Dermis blood vessel endothelial cell (primary cell): ENCODE measurements around the gene PARG. TPM values are rescaled to one million over a fixed set of nuclear protein-coding genes. Genes with fewer than 3 reads are reported as not detected.
"Not testable (repeated sequence)": the region's sequence is repeated elsewhere in the genome, so short reads cannot be mapped to it uniquely, and the experiment has no call there.

Experiments
- DNase-seq: peaks from one replicate; pipeline ENCODE4 v3.0.0; 2010
- total RNA-seq: library from RNA; depleted of rRNA; stranded (reverse); fragments of >200 nt; gene quantifications from 2 replicates; pipeline ENCODE4 v1.2.3, GENCODE V29; 2014

The PARG gene
- total RNA-seq = 29.8 and 31.1 TPM in 2 replicates

DNA sequence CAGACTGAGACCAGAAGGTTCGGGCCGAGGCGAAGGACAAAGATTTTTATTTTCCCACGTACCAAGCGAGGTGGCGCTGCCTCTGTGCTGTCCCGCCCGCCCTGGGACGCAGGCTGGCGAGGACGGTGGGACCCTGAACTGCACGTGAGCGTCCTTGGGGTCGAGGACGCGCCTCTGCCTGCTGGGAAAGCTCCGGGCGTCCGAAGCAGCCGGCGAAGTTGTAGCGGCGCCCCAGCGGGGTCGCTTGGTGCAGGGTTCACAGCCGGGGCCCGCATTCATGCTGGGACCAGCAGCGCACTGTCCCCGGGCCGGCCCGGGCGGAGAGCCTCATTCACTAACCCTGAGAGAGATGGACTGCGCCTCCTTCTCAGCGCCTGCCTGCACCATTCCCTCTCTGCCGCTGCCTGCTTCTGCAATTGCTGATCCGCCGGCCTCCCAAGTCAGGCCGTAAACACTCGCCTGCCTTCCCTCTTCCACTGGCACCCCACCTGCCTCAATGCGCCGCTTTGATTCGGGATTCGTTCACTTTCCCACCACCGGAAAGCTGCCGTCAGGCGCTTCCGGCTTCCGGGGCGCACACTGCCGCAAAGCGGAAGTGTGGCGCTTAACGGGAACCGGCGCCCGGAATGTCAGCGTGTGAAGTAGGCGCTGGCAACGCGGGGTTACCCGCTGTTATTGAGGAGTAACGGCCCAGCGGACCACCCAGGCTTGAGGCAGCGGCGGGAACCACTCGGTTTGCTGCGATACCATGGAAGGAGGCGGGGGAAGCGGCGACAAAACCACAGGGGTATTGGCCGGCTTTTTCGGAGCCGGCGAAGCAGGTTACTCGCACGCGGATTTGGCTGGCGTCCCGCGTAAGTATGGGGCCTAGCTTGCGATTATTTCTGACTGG, at the start of gene PARG, which contains the start of gene TIMM23B:
Gene PARG, minus strand, starts transcription at position 581 of the 892 bp plus-strand sequence. Its CDS starts 302 bp downstream, at position 279.
Gene TIMM23B, plus strand, starts transcription at position 607 of the 892 bp plus-strand sequence. Its CDS starts 142 bp downstream, at position 749.
- DNase-seq = peak; percentile 81

DNA sequence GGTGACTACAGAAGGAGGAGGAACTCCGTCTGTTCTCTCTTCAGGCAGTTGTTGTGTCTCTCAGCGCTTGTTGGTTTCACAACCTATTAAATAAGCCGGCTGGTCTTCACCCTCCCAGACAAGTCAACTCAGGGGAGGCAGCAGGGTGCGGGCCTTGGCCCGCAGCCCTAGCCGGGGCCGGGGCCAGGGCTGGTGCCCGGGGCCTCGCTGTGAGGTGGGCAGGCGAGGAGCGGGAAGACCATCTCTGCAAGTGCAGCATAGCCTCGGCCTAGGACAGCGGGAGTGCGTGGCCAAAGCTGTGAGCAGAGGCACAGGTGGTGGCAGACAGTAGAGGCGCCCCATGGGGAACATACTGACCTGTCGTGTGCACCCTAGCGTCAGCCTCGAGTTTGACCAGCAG, 46.5 kb upstream of the PARG start, which contains the start of gene AGAP6:
Gene AGAP6, plus strand, starts transcription at position 31 of the 400 bp plus-strand sequence. Its CDS starts 310 bp downstream, at position 341.
- not testable (repeated sequence) for DNase-seq

DNA sequence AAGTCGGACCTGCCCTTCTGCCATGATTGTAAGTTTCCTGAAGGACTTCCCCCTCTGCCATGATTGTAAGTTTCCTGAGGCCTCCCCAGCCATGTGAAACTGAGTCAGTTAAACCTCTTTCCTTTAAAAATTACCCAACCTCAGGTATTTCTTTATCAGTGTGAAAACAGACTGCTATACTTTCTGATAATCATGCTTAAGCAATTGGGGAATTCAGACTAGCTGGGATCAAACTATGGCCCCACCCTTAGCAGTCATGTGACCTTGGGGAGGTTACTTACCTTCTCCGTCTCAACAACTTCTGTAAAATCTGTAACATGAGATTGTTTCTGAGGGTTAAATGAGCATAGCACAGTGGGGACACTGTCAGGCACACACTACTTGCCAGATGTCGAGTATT, 45.4 kb upstream of the PARG start:
- DNase-seq = not testable (repeated sequence)

DNA sequence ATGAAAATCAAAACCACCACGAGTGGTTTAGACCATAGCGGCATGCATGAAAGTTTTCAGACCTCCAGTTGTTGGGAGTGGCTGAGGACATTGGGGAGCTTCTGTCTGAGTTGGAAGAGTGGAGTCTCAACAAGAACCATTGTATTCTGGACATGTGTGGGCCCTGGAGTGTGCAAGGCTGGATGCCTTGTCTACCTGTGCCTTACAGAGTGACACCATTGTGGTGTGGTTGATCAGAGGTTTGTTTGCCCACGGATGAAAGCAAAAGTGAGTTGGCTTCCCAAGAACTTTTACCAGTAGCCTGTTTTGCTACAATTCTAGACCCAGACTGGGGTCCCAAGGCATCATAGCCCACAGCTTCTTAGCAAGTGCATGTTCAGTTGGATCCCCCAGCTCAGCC, 35.9 kb upstream of the PARG start:
- DNase-seq = not testable (repeated sequence)

DNA sequence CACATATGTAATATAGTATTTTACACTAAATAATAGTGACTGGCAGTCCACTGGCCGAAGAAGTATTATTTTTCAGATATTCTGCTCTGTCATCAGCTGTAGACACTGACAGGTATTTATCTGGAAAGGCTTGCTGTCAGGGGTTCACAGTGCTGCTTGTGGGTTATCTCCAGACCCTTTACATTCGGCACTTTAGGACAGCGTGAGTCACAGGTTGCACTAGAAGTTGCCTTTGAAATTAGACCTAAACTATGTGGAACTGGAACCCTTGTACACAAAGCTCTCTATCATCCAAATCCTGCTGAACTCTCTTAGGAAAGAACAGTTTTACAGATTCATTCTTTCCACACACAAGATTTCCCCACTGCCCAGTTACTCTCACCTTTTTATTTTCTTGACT, 30.3 kb upstream of the PARG start:
- not testable (repeated sequence) for DNase-seq

DNA sequence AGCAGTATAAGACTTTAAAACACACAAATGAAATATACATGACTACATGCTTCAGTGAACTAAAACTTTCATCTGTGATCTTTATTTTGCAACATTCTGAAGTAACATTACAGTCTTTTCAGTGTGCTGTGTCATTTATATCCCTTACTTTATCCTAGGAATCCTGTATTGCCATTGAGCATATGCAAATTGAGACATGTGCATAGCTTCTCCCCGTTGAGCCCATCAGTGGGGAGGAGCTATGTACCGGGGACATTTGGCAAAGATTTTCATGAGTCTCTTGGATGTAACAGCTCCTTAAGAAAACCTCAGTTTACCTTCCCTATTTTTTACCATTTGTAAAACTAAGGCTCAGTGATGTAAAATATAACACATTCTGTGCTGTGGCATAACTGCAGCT, 29.6 kb upstream of the PARG start:
- not testable (repeated sequence) for DNase-seq

DNA sequence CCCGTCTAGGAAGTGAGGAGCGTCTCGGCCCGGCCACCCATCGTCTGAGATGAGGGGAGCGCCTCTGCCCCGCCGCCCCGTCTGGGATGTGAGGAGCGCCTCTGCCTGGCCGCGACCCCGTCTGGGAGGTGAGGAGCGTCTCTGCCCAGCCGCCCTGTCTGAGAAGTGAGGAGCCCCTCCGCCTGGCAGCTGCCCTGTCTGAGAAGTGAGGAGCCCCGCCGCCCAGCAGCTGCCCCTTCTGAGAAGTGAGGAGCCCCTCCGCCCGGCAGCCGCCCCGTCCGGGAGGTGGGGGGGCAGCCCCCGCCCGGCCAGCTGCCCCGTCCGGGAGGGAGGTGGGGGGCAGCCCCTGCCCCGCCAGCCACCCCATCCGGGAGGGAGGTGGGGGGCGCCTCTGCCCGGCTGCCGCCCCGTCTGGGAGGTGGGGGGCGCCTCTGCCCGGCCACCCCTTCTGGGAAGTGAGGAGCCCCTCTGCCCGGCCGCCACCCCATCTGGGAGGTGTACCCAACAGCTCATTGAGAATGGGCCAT, 28.6 kb upstream of the PARG start:
- DNase-seq = not testable (repeated sequence)

DNA sequence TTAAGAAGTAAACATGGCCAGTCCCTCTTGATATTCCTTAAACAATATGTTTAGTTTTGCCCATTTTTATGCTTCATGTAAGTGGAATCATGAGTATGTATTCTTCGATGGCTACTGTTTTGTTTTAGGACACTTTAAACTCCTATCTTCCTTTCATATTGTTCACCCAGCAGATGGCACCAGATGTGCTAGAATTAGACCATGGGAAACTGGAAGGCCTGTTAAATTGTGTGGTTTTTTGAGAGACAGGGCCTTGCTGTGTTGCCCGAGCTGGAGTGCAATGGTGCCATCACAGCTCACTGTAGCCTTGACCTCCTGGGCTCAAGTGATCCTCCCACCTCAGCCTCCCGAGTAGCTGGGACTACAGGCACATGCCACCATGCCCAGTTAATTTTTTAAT, 11.3 kb upstream of the PARG start:
- DNase-seq = peak; percentile 13

DNA sequence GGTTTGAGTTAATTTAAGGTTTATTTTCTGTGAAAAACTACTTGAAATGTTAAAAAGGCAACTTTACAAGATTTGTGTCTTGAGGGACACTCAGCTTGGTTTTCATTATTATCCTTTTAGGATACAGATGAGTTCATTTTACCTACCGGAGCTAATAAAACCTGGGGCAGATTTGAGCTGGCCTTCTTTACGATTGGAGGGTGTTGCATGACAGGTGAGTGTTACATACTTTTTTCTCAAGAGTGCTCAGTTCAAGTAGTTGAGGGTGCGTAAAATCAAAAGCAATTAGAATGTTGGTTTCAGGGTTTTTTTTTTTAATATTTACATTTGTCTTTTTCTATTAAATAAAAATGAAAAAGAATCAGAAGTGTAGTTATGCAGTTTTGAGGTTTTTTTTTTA, 10.2 kb upstream of the PARG start:
- not testable (repeated sequence) for DNase-seq

DNA sequence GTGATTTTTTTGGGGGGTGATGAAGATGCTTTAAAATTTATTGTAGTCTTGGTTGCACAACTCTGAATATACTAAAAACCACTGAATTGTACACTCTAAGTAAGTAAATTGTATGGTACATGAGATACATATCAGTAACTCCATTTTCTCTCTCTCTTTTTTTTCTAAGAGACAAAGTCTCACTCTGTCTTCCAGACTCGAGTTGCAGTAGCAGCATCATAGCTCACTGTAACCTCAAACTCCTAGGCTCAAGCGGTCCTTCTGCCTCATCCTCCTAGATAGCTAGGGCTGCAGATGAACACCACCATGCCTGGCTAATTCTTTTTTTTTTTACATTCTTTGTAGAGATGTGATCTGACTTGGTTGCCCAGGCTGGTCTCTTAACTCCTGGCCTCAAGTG, 6.9 kb upstream of the PARG start:
- not testable (repeated sequence) for DNase-seq

DNA sequence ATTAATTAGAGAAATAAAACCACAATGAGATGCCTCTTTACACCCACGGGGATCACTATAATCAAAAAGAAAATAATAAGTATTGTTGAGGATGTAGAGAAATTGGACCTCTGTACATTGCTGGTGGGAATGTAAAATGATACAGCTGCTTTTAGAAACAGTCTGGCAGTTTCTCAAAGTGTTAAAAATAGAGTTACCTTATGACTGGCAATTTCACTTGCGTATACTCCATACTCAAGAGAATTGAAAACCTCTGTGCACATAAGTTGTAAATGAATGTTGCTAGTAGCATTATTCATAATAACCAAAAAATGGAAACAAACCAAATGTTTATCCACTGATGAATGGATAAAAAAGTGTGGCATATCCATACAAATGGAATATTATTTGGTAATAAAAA, 6.3 kb upstream of the PARG start:
- not testable (repeated sequence) for DNase-seq

DNA sequence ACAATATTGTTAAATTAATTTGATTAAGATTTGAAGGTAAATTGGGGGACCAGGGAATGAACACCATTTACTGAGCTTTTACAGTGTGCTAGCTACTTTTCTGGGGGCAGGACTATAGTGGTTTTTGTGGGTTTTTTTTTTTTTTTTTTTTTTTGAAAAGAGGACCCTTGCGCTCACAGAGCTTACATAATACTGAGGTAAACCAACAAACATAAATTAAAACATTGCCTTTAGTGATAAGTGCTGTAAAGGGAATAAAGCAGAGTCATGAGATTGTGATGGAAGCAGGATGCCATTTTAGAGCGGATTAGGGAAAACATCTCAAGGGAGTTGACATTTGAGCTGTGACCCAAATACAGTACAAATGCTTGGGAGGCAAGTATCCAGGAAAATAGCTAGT, 1.8 kb upstream of the PARG start:
- not testable (repeated sequence) for DNase-seq

DNA sequence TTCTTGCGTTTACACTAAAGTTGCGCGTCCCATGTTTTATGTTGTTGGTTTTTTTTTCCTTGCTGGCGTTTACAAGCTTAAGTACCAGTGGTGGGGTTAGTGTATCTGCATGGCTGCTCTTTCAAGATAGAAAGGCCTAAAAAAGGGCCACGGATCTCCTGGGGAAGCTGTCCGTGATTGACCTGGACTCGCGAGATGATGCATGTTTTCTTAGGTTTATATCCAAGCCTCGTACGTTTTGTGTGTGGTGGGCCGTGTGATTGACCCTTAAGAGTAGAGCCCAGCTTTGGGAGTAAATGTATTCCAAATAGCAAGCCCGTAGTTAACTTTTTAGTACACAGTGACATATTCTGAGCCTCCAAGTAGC, 495 bp upstream of the PARG start:
- DNase-seq = peak; percentile 45

DNA sequence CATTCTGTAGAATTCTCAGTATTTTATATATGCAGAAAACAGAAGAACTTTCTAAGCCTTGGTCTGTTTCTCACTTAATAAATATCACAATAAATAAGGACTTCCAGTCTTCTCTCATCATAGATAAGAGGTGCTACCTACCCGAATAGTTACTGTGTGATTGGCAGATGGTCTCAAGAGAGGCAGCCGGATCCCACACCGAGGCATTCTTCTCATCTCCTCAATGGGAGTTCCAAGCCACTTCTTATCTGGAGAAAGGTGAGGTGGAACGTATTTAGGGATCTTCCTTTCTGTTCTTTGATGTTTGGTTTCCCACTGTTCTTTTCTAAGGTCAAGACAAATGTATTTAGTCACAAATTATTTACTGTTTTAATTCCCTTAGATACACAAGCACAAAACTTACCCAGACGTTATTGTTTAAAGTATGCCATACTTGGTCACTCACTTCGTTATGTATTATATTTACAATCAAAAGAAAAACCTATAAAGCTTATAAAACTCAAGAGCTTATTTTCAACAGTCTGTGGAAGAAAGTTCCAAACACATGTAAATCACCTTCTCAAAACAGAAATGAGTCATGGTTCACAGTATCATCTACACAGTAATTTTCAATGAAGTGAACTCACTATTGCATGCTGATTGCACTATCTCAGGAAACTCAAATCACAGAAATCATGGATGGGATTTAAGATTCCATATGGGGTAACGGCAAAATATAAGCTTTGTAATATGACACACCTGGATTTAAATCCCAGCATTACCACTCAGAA, 9.7 kb downstream of the PARG start:
- DNase-seq = not testable (repeated sequence)

DNA sequence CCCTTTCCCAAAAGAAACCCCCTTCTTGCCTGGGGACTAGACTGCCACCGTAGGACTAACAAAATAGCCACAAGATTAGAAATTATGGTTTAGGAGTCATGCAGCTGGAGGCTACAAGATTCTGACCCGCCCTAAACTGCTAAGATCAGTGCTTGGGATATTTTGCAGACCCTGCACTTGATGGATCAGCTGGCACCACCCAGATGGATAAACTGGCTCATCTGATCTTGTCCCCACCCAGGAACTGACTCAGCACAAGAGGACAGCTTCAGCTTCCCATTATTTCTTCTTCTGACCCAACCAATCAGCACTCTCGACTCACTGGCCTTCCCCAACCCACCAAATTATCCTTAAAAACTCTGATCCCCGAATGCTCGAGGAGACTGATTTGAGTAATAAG, 10.6 kb downstream of the PARG start:
- not testable (repeated sequence) for DNase-seq

DNA sequence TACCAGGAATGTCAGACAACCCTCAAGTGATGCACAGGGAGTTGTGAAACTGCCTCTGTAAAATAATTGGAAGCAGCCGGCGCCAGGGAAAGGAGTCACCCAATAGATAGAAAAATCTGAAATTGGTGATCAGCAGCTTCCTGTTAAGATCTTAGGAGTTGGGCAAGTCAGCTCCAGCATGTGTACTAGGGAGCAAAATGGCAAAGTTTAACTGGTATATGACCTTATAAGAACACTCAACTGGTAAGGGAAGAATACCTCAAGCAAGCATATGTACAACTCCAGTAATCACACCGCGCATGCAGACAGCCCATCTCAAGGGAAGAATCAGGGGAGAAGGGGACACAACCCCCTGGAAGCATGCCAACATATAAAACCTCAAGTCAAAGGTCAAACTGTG, 18.3 kb downstream of the PARG start:
- DNase-seq = not testable (repeated sequence)

DNA sequence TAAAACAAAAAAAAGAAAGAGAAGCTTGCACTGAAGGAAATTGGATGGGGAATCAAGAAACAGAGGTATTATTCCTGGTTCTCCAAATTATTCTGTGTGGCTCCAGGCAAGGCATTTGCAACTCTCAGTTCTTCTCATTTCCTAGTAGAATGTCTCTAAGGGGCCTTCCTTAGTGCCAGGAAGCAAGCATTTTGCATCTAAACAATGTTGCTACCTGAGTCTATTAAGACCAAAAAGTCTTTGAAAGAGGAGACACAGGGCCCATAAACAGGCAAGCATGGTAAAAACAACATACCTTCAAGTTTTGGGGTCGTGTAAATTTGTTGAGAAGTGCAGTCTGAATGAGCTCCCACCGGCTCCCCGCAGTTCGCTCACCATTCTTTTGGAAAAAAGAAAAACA, 19.8 kb downstream of the PARG start:
- DNase-seq = not testable (repeated sequence)

DNA sequence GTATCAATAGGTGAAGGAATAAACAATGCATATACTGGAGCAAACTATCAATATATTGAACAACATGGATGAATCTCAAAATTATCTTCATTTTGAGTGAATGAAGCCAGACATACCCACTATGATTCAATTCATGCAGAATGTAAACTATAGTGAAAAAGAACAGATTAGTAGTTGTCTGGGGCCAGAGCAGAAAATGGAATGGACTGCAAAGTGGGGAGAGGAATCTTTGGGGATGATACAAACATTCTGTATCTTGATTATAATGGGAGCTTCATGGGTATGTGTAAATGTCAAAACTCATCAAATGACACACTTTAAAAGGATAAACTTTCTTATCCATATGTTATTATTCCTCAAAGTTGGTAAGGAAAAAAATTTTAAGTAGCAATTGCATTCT, 23.9 kb downstream of the PARG start:
- not testable (repeated sequence) for DNase-seq

DNA sequence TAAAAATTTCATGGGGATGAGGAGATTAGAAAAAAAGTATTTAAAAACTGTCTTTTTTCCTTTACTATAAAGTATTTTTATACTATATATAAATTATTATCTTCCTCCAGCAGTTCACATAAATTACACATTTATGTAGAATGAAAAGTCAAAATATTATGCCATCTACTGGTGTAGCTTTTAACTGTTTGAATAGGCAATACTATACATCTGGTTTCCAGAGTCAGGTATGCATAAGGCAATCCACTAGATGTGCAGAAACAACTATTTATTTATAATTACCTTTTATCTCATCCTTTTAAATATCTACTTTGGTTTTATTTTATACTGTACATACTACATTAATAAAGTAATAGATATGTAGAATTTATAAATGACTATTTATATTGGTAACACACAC, 25.4 kb downstream of the PARG start:
- DNase-seq = not testable (repeated sequence)

DNA sequence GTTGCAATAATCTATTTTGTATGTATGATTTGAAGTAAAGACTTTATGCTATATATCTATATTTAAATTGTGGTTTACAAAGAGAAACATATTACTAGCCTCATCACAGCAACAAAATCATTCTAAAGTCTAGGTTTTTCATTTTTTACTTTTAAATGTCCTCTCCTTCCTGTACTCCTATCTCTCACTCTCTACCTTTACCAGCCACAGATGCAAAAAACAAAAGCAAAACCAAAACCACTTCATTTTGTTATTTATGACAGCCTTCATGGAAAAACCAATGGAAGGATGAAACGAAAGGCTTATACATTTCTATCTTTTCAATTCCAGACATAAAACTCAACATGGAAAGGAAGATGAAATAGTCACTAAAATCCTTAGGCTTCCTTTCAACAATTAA, 31.5 kb downstream of the PARG start:
- not testable (repeated sequence) for DNase-seq

DNA sequence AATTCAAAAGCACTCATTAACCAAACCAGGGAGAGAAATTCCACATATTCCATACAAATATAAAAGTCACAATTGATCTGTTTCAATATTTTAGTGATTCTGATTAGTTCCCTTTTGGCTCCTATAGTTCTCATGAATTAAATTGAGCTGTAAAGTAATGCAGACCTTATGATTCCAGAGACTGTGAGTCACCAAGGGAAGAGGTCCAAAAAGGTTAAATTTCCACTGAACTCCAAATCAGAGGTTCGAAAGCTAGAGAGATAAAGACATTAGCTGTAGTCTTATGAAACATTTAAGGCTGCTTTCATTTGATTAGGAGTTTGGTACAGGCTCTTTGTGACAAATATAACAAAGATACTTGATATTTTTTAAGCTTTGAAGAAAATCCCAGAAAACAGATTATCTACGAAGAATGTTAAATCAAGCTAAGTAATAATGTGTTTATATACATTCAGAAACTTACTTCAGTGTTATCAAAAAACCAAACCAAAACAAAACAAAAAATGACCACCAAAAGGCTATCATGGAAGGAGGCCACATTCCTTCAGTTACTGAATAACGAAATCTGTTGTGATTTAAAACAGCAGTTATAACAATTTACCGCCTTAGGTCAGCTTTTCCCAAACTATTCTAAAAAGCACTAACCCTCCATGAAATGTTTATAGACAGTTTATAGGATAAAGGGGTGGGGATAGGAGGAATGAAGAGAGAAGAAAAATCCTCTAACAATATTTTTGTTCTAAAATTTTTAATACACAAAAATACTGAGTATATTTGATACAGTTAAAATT, 33.3 kb downstream of the PARG start:
- DNase-seq = not testable (repeated sequence)

DNA sequence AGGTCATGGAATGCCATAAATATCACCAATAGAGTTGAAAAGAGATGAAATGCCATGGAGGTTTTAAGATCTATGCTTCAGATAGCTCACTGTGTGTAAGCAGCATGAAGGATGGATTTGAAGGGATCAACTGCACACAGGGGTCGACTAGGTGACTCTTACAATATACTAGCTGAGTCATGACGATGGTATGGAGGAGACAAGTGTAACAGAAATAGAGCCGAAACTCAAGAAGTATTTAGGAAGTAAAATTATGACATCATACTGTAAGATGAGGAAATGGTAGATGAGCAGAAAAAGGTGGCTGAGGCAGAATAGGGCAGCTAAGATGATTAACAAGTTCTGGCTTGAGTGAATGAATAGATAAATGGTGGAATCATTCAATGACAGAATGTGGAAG, 38.0 kb downstream of the PARG start:
- DNase-seq = not testable (repeated sequence)
